ENCODE data around the gene PCDHB3. TPM values are rescaled to one million over a fixed set of nuclear protein-coding genes. Genes with fewer than 3 reads are reported as not detected.
"Not testable (repeated sequence)": the region's sequence is repeated elsewhere in the genome, so short reads cannot be mapped to it uniquely, and the experiment has no call there.

PCDHB3 gene
- polyA plus RNA-seq, 2 donors = 0.10 to 0.14 TPM

GRCh38 chr5:141135030-141135717 lies 34.9 kb downstream of the PCDHB3 start, which contains the start of gene PCDHB5:
Gene PCDHB5 (plus strand): TSS chr5:141135206. CDS start chr5:141135435, 229 bp downstream.
- 18 to 24% methylated on average over 22 of the region's 22 CpGs for WGBS, 2 donors
- Histone ChIP-seq H3K9me3 (ENCODE audit: control insufficient read depth in 2 of 2, insufficient read depth in 1 of 2, low read depth in 1 of 2, low read length in 1 of 2) (peaks cover 14 to 18% of the 10 kb centered on the region in 2 donors), H3K27me3 (ENCODE audit: control insufficient read depth in 1 of 2, insufficient read depth in 2 of 2, low read length in 2 of 2) (no peaks in the 10 kb centered on the region), H3K4me3 (ENCODE audit: low read depth in 1 of 2, low read length in 2 of 2) (peak within 1 kb of the TSS in 1 of 2 donors; percentile 31), H3K4me1 (ENCODE audit: control insufficient read depth in 2 of 2, insufficient read depth in 2 of 2, low read length in 1 of 2) (no peaks in the 10 kb centered on the region), H3K36me3 (ENCODE audit: control insufficient read depth in 2 of 2, insufficient read depth in 2 of 2, low read length in 1 of 2) (no peaks in the 10 kb centered on the region), H3K27ac (ENCODE audit: low read depth in 2 of 2, low read length in 1 of 2) (no peak within 1 kb of the TSS)

DNA sequence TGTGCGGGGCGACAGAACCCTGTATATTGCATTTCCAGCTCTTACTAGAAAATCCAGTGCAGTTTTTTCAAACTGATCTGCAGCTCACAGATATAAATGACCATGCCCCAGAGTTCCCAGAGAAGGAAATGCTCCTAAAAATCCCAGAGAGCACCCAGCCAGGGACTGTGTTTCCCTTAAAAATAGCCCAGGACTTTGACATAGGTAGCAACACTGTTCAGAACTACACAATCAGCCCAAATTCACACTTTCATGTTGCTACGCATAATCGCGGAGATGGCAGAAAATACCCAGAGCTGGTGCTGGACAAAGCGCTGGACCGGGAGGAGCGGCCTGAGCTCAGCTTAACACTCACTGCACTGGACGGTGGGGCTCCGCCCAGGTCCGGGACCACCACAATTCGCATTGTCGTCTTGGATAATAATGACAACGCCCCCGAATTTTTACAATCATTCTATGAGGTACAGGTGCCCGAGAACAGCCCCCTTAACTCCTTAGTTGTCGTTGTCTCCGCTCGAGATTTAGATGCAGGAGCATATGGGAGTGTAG lies 35.5 kb downstream of the PCDHB3 start:
- Histone ChIP-seq H3K9me3 (ENCODE audit: control insufficient read depth in 2 of 2, insufficient read depth in 1 of 2, low read depth in 1 of 2, low read length in 1 of 2) (peaks cover 14 to 18% of the 10 kb centered on the region in 2 donors), H3K36me3 (ENCODE audit: control insufficient read depth in 2 of 2, insufficient read depth in 2 of 2, low read length in 1 of 2) (no peaks in the 10 kb centered on the region), H3K27me3 (ENCODE audit: control insufficient read depth in 1 of 2, insufficient read depth in 2 of 2, low read length in 2 of 2) (no peaks in the 10 kb centered on the region), H3K27ac (ENCODE audit: low read depth in 2 of 2, low read length in 1 of 2) (no peak overlapping the region), H3K4me1 (ENCODE audit: control insufficient read depth in 2 of 2, insufficient read depth in 2 of 2, low read length in 1 of 2) (no peaks in the 10 kb centered on the region), H3K4me3 (ENCODE audit: low read depth in 1 of 2, low read length in 2 of 2) (peak overlapping the region in 1 of 2 donors; percentile 31)
- WGBS, 2 donors = 43 to 49% methylated on average over 19 of the region's 19 CpGs

- H3K9me3 ChIP-seq (ENCODE audit: control insufficient read depth in 2 of 2, insufficient read depth in 1 of 2, low read depth in 1 of 2, low read length in 1 of 2) = peaks cover 14 to 18% of the 10 kb centered on the region in 2 donors
- not testable (repeated sequence) for H3K4me1 ChIP-seq (ENCODE audit: control insufficient read depth in 2 of 2, insufficient read depth in 2 of 2, low read length in 1 of 2); H3K4me3 ChIP-seq (ENCODE audit: low read depth in 1 of 2, low read length in 2 of 2); H3K27ac ChIP-seq (ENCODE audit: low read depth in 2 of 2, low read length in 1 of 2); H3K27me3 ChIP-seq (ENCODE audit: control insufficient read depth in 1 of 2, insufficient read depth in 2 of 2, low read length in 2 of 2); H3K36me3 ChIP-seq (ENCODE audit: control insufficient read depth in 2 of 2, insufficient read depth in 2 of 2, low read length in 1 of 2)
- 46 to 54% methylated on average over 28 to 34 of the region's 34 CpGs for WGBS, 2 donors
Observed at GRCh38 chr5:141137346-141137745, 37.1 kb downstream of the PCDHB3 start.

GRCh38 chr5:141149812-141150211 lies 49.5 kb downstream of the PCDHB3 start, which contains the start of gene PCDHB6:
Gene PCDHB6 (plus strand): TSS chr5:141150057. CDS start chr5:141150258, 201 bp downstream.
- WGBS, 2 donors = 18 to 19% methylated on average over 18 of the region's 18 CpGs
- H3K4me3 ChIP-seq (ENCODE audit: low read depth in 1 of 2, low read length in 2 of 2) = no peak within 1 kb of the TSS
- H3K9me3 ChIP-seq (ENCODE audit: control insufficient read depth in 2 of 2, insufficient read depth in 1 of 2, low read depth in 1 of 2, low read length in 1 of 2) = peaks cover 7 to 17% of the 10 kb centered on the region in 2 donors
- H3K36me3 ChIP-seq (ENCODE audit: control insufficient read depth in 2 of 2, insufficient read depth in 2 of 2, low read length in 1 of 2) = no peaks in the 10 kb centered on the region
- H3K27ac ChIP-seq (ENCODE audit: low read depth in 2 of 2, low read length in 1 of 2) = no peak within 1 kb of the TSS
- peaks cover 0 to 2% of the 10 kb centered on the region in 2 donors for H3K4me1 ChIP-seq (ENCODE audit: control insufficient read depth in 2 of 2, insufficient read depth in 2 of 2, low read length in 1 of 2)
- no peaks in the 10 kb centered on the region for H3K27me3 ChIP-seq (ENCODE audit: control insufficient read depth in 1 of 2, insufficient read depth in 2 of 2, low read length in 2 of 2)

DNA sequence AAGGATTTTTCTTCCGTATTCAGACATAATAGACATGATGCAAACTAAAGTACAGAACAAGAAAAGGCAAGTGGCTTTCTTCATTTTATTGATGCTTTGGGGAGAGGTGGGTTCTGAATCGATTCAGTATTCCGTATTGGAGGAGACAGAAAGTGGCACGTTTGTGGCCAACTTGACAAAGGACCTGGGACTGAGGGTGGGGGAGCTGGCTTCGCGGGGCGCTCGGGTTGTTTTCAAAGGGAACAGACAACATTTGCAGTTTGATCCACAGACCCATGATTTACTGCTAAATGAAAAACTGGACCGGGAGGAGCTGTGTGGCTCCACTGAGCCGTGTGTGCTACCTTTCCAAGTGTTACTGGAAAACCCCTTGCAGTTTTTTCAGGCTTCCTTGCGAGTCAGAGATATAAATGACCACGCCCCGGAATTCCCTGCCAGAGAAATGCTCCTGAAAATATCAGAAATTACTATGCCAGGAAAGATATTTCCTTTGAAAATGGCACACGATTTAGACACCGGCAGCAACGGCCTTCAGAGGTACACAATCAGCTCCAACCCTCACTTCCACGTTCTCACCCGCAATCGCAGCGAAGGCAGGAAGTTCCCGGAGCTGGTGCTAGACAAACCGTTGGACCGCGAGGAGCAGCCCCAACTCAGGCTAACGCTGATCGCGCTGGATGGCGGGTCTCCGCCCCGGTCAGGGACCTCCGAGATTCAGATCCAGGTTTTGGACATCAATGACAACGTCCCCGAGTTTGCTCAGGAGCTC lies 50.1 kb downstream of the PCDHB3 start:
- H3K27ac ChIP-seq (ENCODE audit: low read depth in 2 of 2, low read length in 1 of 2) = no peak overlapping the region
- H3K27me3 ChIP-seq (ENCODE audit: control insufficient read depth in 1 of 2, insufficient read depth in 2 of 2, low read length in 2 of 2) = no peaks in the 10 kb centered on the region
- H3K4me1 ChIP-seq (ENCODE audit: control insufficient read depth in 2 of 2, insufficient read depth in 2 of 2, low read length in 1 of 2) = peaks cover 0 to 2% of the 10 kb centered on the region in 2 donors
- no peak overlapping the region for H3K4me3 ChIP-seq (ENCODE audit: low read depth in 1 of 2, low read length in 2 of 2)
- H3K9me3 ChIP-seq (ENCODE audit: control insufficient read depth in 2 of 2, insufficient read depth in 1 of 2, low read depth in 1 of 2, low read length in 1 of 2) = peaks cover 7 to 17% of the 10 kb centered on the region in 2 donors
- H3K36me3 ChIP-seq (ENCODE audit: control insufficient read depth in 2 of 2, insufficient read depth in 2 of 2, low read length in 1 of 2) = no peaks in the 10 kb centered on the region
- 40 to 43% methylated on average over 33 of the region's 33 CpGs for WGBS, 2 donors

- peaks cover 0 to 2% of the 10 kb centered on the region in 2 donors for H3K4me1 ChIP-seq (ENCODE audit: control insufficient read depth in 2 of 2, insufficient read depth in 2 of 2, low read length in 1 of 2)
- H3K4me3 ChIP-seq (ENCODE audit: low read depth in 1 of 2, low read length in 2 of 2) = no peak overlapping the region
- H3K9me3 ChIP-seq (ENCODE audit: control insufficient read depth in 2 of 2, insufficient read depth in 1 of 2, low read depth in 1 of 2, low read length in 1 of 2) = peaks cover 7 to 19% of the 10 kb centered on the region in 2 donors
- H3K36me3 ChIP-seq (ENCODE audit: control insufficient read depth in 2 of 2, insufficient read depth in 2 of 2, low read length in 1 of 2) = no peaks in the 10 kb centered on the region
- WGBS, 2 donors = 31 to 41% methylated on average over 13 of the region's 13 CpGs
- no peaks in the 10 kb centered on the region for H3K27me3 ChIP-seq (ENCODE audit: control insufficient read depth in 1 of 2, insufficient read depth in 2 of 2, low read length in 2 of 2)
- no peak overlapping the region for H3K27ac ChIP-seq (ENCODE audit: low read depth in 2 of 2, low read length in 1 of 2)
Observed at GRCh38 chr5:141150993-141151325, 50.7 kb downstream of the PCDHB3 start.

- 37 to 41% methylated on average over 34 to 40 of the region's 41 CpGs for WGBS, 2 donors
- H3K4me3 ChIP-seq (ENCODE audit: low read depth in 1 of 2, low read length in 2 of 2); H3K27ac ChIP-seq (ENCODE audit: low read depth in 2 of 2, low read length in 1 of 2); H3K4me1 ChIP-seq (ENCODE audit: control insufficient read depth in 2 of 2, insufficient read depth in 2 of 2, low read length in 1 of 2); H3K27me3 ChIP-seq (ENCODE audit: control insufficient read depth in 1 of 2, insufficient read depth in 2 of 2, low read length in 2 of 2); H3K36me3 ChIP-seq (ENCODE audit: control insufficient read depth in 2 of 2, insufficient read depth in 2 of 2, low read length in 1 of 2): not testable (repeated sequence)
- peaks cover 10 to 20% of the 10 kb centered on the region in 2 donors for H3K9me3 ChIP-seq (ENCODE audit: control insufficient read depth in 2 of 2, insufficient read depth in 1 of 2, low read depth in 1 of 2, low read length in 1 of 2)
Observed at GRCh38 chr5:141151632-141152031, 51.4 kb downstream of the PCDHB3 start.

DNA sequence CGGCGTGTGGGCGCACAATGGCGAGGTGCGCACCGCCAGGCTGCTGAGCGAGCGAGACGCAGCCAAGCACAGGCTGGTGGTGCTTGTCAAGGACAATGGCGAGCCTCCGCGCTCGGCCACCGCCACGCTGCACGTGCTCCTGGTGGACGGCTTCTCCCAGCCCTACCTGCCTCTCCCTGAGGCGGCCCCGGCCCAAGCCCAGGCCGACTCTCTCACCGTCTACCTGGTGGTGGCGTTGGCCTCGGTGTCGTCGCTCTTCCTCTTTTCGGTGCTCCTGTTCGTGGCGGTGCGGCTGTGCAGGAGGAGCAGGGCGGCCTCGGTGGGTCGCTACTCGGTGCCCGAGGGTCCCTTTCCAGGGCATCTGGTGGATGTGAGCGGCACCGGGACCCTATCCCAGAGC lies 51.8 kb downstream of the PCDHB3 start:
- H3K4me3 ChIP-seq (ENCODE audit: low read depth in 1 of 2, low read length in 2 of 2); H3K4me1 ChIP-seq (ENCODE audit: control insufficient read depth in 2 of 2, insufficient read depth in 2 of 2, low read length in 1 of 2); H3K36me3 ChIP-seq (ENCODE audit: control insufficient read depth in 2 of 2, insufficient read depth in 2 of 2, low read length in 1 of 2); H3K27me3 ChIP-seq (ENCODE audit: control insufficient read depth in 1 of 2, insufficient read depth in 2 of 2, low read length in 2 of 2); H3K27ac ChIP-seq (ENCODE audit: low read depth in 2 of 2, low read length in 1 of 2): not testable (repeated sequence)
- peaks cover 12 to 20% of the 10 kb centered on the region in 2 donors for H3K9me3 ChIP-seq (ENCODE audit: control insufficient read depth in 2 of 2, insufficient read depth in 1 of 2, low read depth in 1 of 2, low read length in 1 of 2)
- 18 to 37% methylated on average over 17 to 36 of the region's 36 CpGs for WGBS, 2 donors
